SK-N-SH (cell line): Measurements from ENCODE around the gene TMEM256. TPM values are rescaled to one million over a fixed set of nuclear protein-coding genes. Genes with fewer than 3 reads are reported as not detected.

Source experiments
- CTCF ChIA-PET: fragments of 300-600, 350-600 bp; formaldehyde crosslinking; extraction: SDS; loops from one replicate; lab custom pipeline; 2021; lab: Yijun Ruan, JAX
- POLR2A ChIA-PET: fragments of 350-600 bp; sonication (Branson Sonifier 250); formaldehyde crosslinking; extraction: SDS; loops from one replicate; lab custom pipeline; 2020; ENCODE audit warnings: antibody characterized with exemption, inconsistent platforms; lab: Yijun Ruan, JAX
- DNase-seq: peaks from one replicate; pipeline ENCODE4 v3.0.0; 2012
- H2AFZ ChIP-seq: fragments of 200-600 bp; sonication (generic); 2 replicates; pipeline ENCODE4 v1.8.1; 2016; ENCODE audit warnings: antibody characterized with exemption, mild to moderate bottlenecking, low read depth
- H3F3A ChIP-seq: fragments of 200-600 bp; sonication (generic); replicated peaks from 2 replicates; pipeline ENCODE3; 2016; ENCODE audit warnings: antibody characterized with exemption, mild to moderate bottlenecking; ENCODE audit not compliant: insufficient read depth
- H3K27ac ChIP-seq, 2 experiments: fragments of 200-500 bp in 1 of 2; fragments of 200-600 bp in 1 of 2; sonication (Bioruptor generic) in 1 of 2; sonication (generic), shearing (Covaris generic) in 1 of 2; 2 replicates each; pipeline versions ENCODE4 v1.5.1 to v1.6.1; 2014 to 2016; ENCODE audit warnings: low read depth in 2 of 2, inconsistent platforms in 1 of 2, low read length in 1 of 2, mild to moderate bottlenecking in 1 of 2, mixed read lengths in 1 of 2
- H3K27me3 ChIP-seq: fragments of 200-600 bp; sonication (generic), shearing (Covaris generic); 2 replicates; pipeline ENCODE4 v1.6.1; 2016; ENCODE audit warnings: mixed run types; ENCODE audit not compliant: insufficient read depth
- H3K36me3 ChIP-seq, 2 experiments: fragments of 200-500 bp in 1 of 2; fragments of 200-600 bp in 1 of 2; sonication (Bioruptor generic) in 1 of 2; sonication (generic) in 1 of 2; replicated peaks in 1 of 2; 2 replicates each; pipeline versions ENCODE3 to v1.5.1; 2014 to 2016; ENCODE audit warnings: low read length in 1 of 2, mild to moderate bottlenecking in 1 of 2; ENCODE audit not compliant: insufficient read depth in 2 of 2, control insufficient read depth in 1 of 2
- H3K4me1 ChIP-seq, 2 experiments: fragments of 200-500 bp in 1 of 2; fragments of 200-600 bp in 1 of 2; sonication (Bioruptor generic) in 1 of 2; sonication (generic), shearing (Covaris generic) in 1 of 2; 2 replicates each; pipeline versions ENCODE4 v1.5.1 to v1.6.1; 2014 to 2016; ENCODE audit warnings: low read depth in 1 of 2, low read length in 1 of 2, mixed run types in 1 of 2; ENCODE audit not compliant: insufficient read depth in 2 of 2, control insufficient read depth in 1 of 2
- H3K4me2 ChIP-seq: fragments of 200-600 bp; sonication (generic), shearing (Covaris generic); 2 replicates; pipeline ENCODE4 v1.6.1; 2017; ENCODE audit warnings: mixed run types
- H3K4me3 ChIP-seq, 2 experiments: fragments of 200-500 bp in 1 of 2; fragments of 200-600 bp in 1 of 2; sonication (Bioruptor generic) in 1 of 2; sonication (generic), shearing (Covaris generic) in 1 of 2; 2 replicates each; pipeline versions ENCODE4 v1.5.1 to v1.8.1; 2014 to 2016; ENCODE audit warnings: low read depth in 2 of 2, inconsistent platforms in 1 of 2, low read length in 1 of 2, mild to moderate bottlenecking in 1 of 2, mixed read lengths in 1 of 2, moderate library complexity in 1 of 2
- H3K79me2 ChIP-seq: fragments of 200-600 bp; sonication (generic); 2 replicates; pipeline ENCODE4 v1.8.1; 2017; ENCODE audit warnings: mild to moderate bottlenecking; ENCODE audit not compliant: insufficient read depth
- H3K9ac ChIP-seq: fragments of 200-600 bp; sonication (generic); 2 replicates; pipeline ENCODE4 v1.6.1; 2017; ENCODE audit warnings: mixed run types
- H3K9me2 ChIP-seq: fragments of 200-600 bp; sonication (generic); 2 replicates; pipeline ENCODE4 v1.6.1; 2017; ENCODE audit warnings: mixed run types
- H3K9me3 ChIP-seq: fragments of 200-600 bp; sonication (generic); 2 replicates; pipeline ENCODE4 v1.6.1; 2017; ENCODE audit warnings: mixed run types, mild to moderate bottlenecking, moderate library complexity
- H4K20me1 ChIP-seq: fragments of 200-600 bp; sonication (generic); 2 replicates; pipeline ENCODE4 v1.6.1; 2017; ENCODE audit warnings: mild to moderate bottlenecking, mixed run types; ENCODE audit not compliant: insufficient read depth
- FOXM1 ChIP-seq: IDR thresholded peaks from 2 replicates; pipeline ENCODE4 v1.4.0; 2012; ENCODE audit warnings: low read depth, mild to moderate bottlenecking
- GATA2 ChIP-seq: sonication (generic); formaldehyde crosslinking; IDR thresholded peaks from 2 replicates; pipeline ENCODE4 v1.5.0; 2020; ENCODE audit warnings: mild to moderate bottlenecking, missing genetic modification reagents
- NRF1 ChIP-seq: IDR thresholded peaks from 2 replicates; pipeline ENCODE4 v1.6.1; 2012; ENCODE audit warnings: low read depth, mild to moderate bottlenecking, low read length
- RFX5 ChIP-seq: IDR thresholded peaks from 2 replicates; pipeline ENCODE4 v1.6.1; 2012; ENCODE audit warnings: mild to moderate bottlenecking, improper control_type of control experiment, low read length
- WGBS: methylation state at CpG from one replicate; pipeline ENCODE4 v1.1.6; 2017; ENCODE audit warnings: low lambda C conversion rate; 5-methylcytosine and 5-hydroxymethylcytosine counted together
- polyA plus RNA-seq, 3 experiments: library from polyadenylated mRNA; depleted of rRNA; stranded (reverse); fragments of >200 nt; gene quantifications; 2 replicates each; pipeline ENCODE4 v1.2.3, GENCODE V29; 2012
- TF ChIP-seq, protein P1 (sequence below): fragments of 150-350 bp; IDR thresholded peaks from 2 replicates; pipeline ENCODE4 v1.6.1; 2017; ENCODE audit warnings: antibody characterized with exemption, low read length, low read depth, borderline replicate concordance
- TF ChIP-seq, protein P2 (sequence below): IDR thresholded peaks from 2 replicates; pipeline ENCODE4 v1.4.0; 2012; ENCODE audit warnings: low read depth, borderline replicate concordance
- TF ChIP-seq, protein P3 (sequence below): fragments of 150-350 bp; IDR thresholded peaks from 2 replicates; pipeline ENCODE4 v1.6.1; 2016; ENCODE audit warnings: mild to moderate bottlenecking, low read depth, low read length

The TMEM256 gene
- polyA plus RNA-seq, 1 of the 3 experiments (the other 2 are of a cell fraction): 213 TPM

DNA sequence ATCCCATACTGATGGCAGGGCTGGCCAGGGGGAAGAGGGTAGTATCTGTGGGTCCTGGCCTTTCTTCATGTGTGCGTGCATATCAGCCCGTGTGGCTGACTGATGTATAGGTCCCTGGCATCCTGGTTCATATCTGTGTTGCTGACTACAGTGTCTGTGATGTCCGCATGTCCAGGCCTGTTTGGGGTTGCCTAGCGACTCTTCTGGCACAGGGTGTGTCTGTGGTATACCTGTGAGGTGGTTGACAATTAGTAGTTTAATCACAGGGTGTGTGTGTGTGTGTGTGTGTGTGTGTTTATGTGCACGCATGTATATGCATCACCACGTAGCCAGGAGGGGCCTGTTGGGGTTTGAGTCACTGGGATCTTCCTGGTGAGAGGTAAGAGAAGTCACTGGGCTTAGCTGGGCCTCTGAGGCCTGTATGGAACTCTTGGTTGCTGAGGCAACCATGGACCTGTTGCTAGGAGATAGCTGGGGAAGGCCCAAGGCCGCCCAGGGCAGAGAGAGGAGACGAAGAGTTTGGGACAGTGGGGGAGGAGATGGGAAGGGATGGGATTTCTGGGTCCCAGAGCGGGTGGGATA lies 49.5 kb downstream of the TMEM256 start:
- Histone ChIP-seq H3K9me2 (no peaks in the 10 kb centered on the region), H3K27me3 (no peaks in the 10 kb centered on the region), H3F3A (peaks cover 11% of the 10 kb centered on the region), H2AFZ (no peak overlapping the region), H3K36me3 (no peaks in the 10 kb centered on the region), H3K4me1 (peaks cover 19 to 48% of the 10 kb centered on the region in 2 experiments; a peak in 2 of 4 replicates), H3K4me3 (peak overlapping the region in 1 of 2 experiments; percentile 7; a peak in 1 of 4 replicates), H4K20me1 (no peaks in the 10 kb centered on the region; the same call in 1 of the 2 replicates), H3K79me2 (peaks cover 38% of the 10 kb centered on the region), H3K4me2 (peak overlapping the region; percentile 100), H3K9ac (no peak overlapping the region), H3K27ac (no peak overlapping the region; a peak in 1 of 4 replicates), H3K9me3 (no peaks in the 10 kb centered on the region)
- CTCF ChIA-PET: interaction anchor here (0.7 to 5.2 kb wide), 10 partner anchors 11 to 333 kb away, joined by 3 to 52 read pairs (median 22); partner anchors contain the start of genes NLGN2, SENP3, SOX15 and TP53
- POLR2A ChIA-PET: interaction anchor here (2.0 kb wide), 1 partner anchor 25 kb away, joined by 5 read pairs; no protein-coding TSS in a partner anchor
- TF ChIP-seq, protein P1, sequence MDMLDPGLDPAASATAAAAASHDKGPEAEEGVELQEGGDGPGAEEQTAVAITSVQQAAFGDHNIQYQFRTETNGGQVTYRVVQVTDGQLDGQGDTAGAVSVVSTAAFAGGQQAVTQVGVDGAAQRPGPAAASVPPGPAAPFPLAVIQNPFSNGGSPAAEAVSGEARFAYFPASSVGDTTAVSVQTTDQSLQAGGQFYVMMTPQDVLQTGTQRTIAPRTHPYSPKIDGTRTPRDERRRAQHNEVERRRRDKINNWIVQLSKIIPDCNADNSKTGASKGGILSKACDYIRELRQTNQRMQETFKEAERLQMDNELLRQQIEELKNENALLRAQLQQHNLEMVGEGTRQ: no peak
- TF ChIP-seq, protein P2, sequence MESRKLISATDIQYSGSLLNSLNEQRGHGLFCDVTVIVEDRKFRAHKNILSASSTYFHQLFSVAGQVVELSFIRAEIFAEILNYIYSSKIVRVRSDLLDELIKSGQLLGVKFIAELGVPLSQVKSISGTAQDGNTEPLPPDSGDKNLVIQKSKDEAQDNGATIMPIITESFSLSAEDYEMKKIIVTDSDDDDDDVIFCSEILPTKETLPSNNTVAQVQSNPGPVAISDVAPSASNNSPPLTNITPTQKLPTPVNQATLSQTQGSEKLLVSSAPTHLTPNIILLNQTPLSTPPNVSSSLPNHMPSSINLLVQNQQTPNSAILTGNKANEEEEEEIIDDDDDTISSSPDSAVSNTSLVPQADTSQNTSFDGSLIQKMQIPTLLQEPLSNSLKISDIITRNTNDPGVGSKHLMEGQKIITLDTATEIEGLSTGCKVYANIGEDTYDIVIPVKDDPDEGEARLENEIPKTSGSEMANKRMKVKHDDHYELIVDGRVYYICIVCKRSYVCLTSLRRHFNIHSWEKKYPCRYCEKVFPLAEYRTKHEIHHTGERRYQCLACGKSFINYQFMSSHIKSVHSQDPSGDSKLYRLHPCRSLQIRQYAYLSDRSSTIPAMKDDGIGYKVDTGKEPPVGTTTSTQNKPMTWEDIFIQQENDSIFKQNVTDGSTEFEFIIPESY: no peak
- TF ChIP-seq GATA2 (CRISPR knock-in tag) (no peak), RFX5 (no peak), NRF1 (no peak), FOXM1 (no peak)
- TF ChIP-seq, protein P3, sequence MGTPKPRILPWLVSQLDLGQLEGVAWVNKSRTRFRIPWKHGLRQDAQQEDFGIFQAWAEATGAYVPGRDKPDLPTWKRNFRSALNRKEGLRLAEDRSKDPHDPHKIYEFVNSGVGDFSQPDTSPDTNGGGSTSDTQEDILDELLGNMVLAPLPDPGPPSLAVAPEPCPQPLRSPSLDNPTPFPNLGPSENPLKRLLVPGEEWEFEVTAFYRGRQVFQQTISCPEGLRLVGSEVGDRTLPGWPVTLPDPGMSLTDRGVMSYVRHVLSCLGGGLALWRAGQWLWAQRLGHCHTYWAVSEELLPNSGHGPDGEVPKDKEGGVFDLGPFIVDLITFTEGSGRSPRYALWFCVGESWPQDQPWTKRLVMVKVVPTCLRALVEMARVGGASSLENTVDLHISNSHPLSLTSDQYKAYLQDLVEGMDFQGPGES: no peak
- WGBS: 84% methylated on average over 9 of the region's 9 CpGs
- DNase-seq: no peak

Other genes with a start within 250 kb of the TMEM256 start
- 2.0 and 2.1 TPM in 2 replicates for gene ASGR1, start 224.7 kb downstream of the TMEM256 start, polyA plus RNA-seq (2012; rRNA removed)
- gene DLG4, start 184.3 kb downstream of the TMEM256 start, polyA plus RNA-seq (2012; rRNA removed): 22.1 and 30.5 TPM in 2 replicates
- 635 and 796 TPM in 2 replicates for gene ACADVL, start 184.2 kb downstream of the TMEM256 start, polyA plus RNA-seq (2012; rRNA removed)
- 6.9 and 8.3 TPM in 2 replicates for gene DVL2, start 169.6 kb downstream of the TMEM256 start, polyA plus RNA-seq (2012; rRNA removed)
- 53.3 and 58.5 TPM in 2 replicates for gene PHF23, start 164.6 kb downstream of the TMEM256 start, polyA plus RNA-seq (2012; rRNA removed)
- gene GABARAP, start 161.6 kb downstream of the TMEM256 start, polyA plus RNA-seq (2012; rRNA removed): 585 and 637 TPM in 2 replicates
- gene CTDNEP1, start 152.4 kb downstream of the TMEM256 start, polyA plus RNA-seq (2012; rRNA removed): 111 and 124 TPM in 2 replicates
- gene ELP5, start 151.9 kb downstream of the TMEM256 start, polyA plus RNA-seq (2012; rRNA removed): 45.4 and 52.1 TPM in 2 replicates
- 2.9 and 5.0 TPM in 2 replicates for gene CLDN7, start 141.6 kb downstream of the TMEM256 start, polyA plus RNA-seq (2012; rRNA removed)
- 0.44 and 0.54 TPM in 2 replicates for gene SLC2A4, start 122.4 kb downstream of the TMEM256 start, polyA plus RNA-seq (2012; rRNA removed)
- 0.36 and 0.54 TPM in 2 replicates for gene YBX2, start 109.5 kb downstream of the TMEM256 start, polyA plus RNA-seq (2012; rRNA removed)
- 711 and 971 TPM in 2 replicates for gene EIF5A, start 96.5 kb downstream of the TMEM256 start, polyA plus RNA-seq (2012; rRNA removed)
- 67.0 and 102 TPM in 2 replicates for gene GPS2, start 88.7 kb downstream of the TMEM256 start, polyA plus RNA-seq (2012; rRNA removed)
- gene NEURL4, start 74.8 kb downstream of the TMEM256 start, polyA plus RNA-seq (2012; rRNA removed): 20.7 and 22.1 TPM in 2 replicates
- 0.71 and 6.4 TPM in 2 replicates for gene ACAP1, start 67.6 kb downstream of the TMEM256 start, polyA plus RNA-seq (2012; rRNA removed)
- 9.5 and 12.1 TPM in 2 replicates for gene KCTD11, start 51.9 kb downstream of the TMEM256 start, polyA plus RNA-seq (2012; rRNA removed)
- not detected in 2 replicates for gene TMEM95, start 48.9 kb downstream of the TMEM256 start, polyA plus RNA-seq (2012; rRNA removed)
- gene TNK1, start 23.0 kb downstream of the TMEM256 start, polyA plus RNA-seq (2012; rRNA removed): 0.64 and 0.75 TPM in 2 replicates
- 72.0 and 95.0 TPM in 2 replicates for gene PLSCR3, start 9.6 kb downstream of the TMEM256 start, polyA plus RNA-seq (2012; rRNA removed)
- 16.8 and 29.9 TPM in 2 replicates for gene NLGN2, start 3.7 kb upstream of the TMEM256 start, polyA plus RNA-seq (2012; rRNA removed)
- not detected in 2 replicates for gene SPEM1, start 16.2 kb upstream of the TMEM256 start, polyA plus RNA-seq (2012; rRNA removed)
- gene SPEM2, start 21.5 kb upstream of the TMEM256 start, polyA plus RNA-seq (2012; rRNA removed): not detected in 2 replicates
- not detected in 2 replicates for gene SPEM3, start 24.8 kb upstream of the TMEM256 start, polyA plus RNA-seq (2012; rRNA removed)
- gene TMEM102, start 31.3 kb upstream of the TMEM256 start, polyA plus RNA-seq (2012; rRNA removed): 6.5 and 6.6 TPM in 2 replicates
- gene FGF11, start 35.4 kb upstream of the TMEM256 start, polyA plus RNA-seq (2012; rRNA removed): 1.9 and 2.5 TPM in 2 replicates
- gene CHRNB1, start 41.0 kb upstream of the TMEM256 start, polyA plus RNA-seq (2012; rRNA removed): 26.8 and 29.7 TPM in 2 replicates
- 11.4 and 12.8 TPM in 2 replicates for gene ZBTB4, start 75.5 kb upstream of the TMEM256 start, polyA plus RNA-seq (2012; rRNA removed)
- gene SLC35G6, start 77.3 kb upstream of the TMEM256 start, polyA plus RNA-seq (2012; rRNA removed): not detected in 2 replicates
- 19.0 and 37.3 TPM in 2 replicates for gene POLR2A, start 80.3 kb upstream of the TMEM256 start, polyA plus RNA-seq (2012; rRNA removed)
- gene TNFSF12, start 145.0 kb upstream of the TMEM256 start, polyA plus RNA-seq (2012; rRNA removed): 31.1 and 47.6 TPM in 2 replicates
- 1.0 and 2.1 TPM in 2 replicates for gene TNFSF13, start 154.7 kb upstream of the TMEM256 start, polyA plus RNA-seq (2012; rRNA removed)
- gene SENP3, start 157.8 kb upstream of the TMEM256 start, polyA plus RNA-seq (2012; rRNA removed): 80.8 and 103 TPM in 2 replicates
- 34.6 and 62.4 TPM in 2 replicates for gene CD68, start 175.5 kb upstream of the TMEM256 start, polyA plus RNA-seq (2012; rRNA removed)
- 126 and 142 TPM in 2 replicates for gene MPDU1, start 179.8 kb upstream of the TMEM256 start, polyA plus RNA-seq (2012; rRNA removed)
- 1.3 TPM in 2 replicates for gene SOX15, start 186.0 kb upstream of the TMEM256 start, polyA plus RNA-seq (2012; rRNA removed)
- gene FXR2, start 210.8 kb upstream of the TMEM256 start, polyA plus RNA-seq (2012; rRNA removed): 56.4 and 62.3 TPM in 2 replicates
- gene SAT2, start 223.7 kb upstream of the TMEM256 start, polyA plus RNA-seq (2012; rRNA removed): 42.8 and 43.1 TPM in 2 replicates
- 0.70 and 1.1 TPM in 2 replicates for gene SHBG, start 226.0 kb upstream of the TMEM256 start, polyA plus RNA-seq (2012; rRNA removed)
- 0.05 and 0.08 TPM in 2 replicates for gene ATP1B2, start 246.8 kb upstream of the TMEM256 start, polyA plus RNA-seq (2012; rRNA removed)